ENCODE measurements around the gene APOBEC3A.
"Not testable (repeated sequence)": the region's sequence is repeated elsewhere in the genome, so short reads cannot be mapped to it uniquely, and the experiment has no call there.

The APOBEC3A gene

DNA sequence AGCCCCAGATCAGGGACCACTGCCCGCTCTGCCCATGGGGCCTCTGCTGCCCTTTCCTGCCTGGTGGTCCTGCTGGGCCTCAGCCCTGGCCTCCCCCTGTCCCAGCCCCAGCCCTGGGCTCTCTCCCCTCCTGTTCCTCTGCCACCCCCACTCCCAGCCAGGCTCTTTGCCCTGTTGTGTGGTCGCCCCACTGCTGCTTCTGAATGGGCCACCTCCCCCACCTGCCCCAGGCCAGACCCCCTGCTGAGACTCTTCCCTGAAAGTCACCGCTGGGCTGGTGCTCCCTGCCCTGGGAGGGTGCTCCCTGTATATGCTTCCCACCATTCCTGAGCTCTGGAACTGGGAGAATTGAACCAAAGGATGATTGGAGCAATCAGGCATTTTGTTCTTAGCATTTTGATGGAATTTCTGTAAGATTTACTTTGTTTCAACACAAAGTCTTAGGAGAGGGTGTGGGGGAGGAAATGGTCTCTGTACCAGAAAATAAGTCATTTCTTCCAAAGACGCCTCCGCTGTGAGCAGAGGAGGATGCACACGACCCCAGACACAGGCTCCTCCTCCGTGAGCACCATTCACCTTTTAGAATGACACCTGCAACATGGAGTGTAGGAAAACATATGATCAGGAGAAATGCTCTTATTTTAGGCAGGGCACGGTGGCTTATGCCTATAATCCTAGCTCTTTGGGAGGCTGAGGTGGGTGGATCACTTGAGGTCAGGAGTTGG, 29.9 kb downstream of the APOBEC3A start:
- no peaks in the 10 kb centered on the region for H3K9me3 ChIP-seq (ENCODE audit: control insufficient read depth, insufficient read depth, low read length)
- no peaks in the 10 kb centered on the region for H3K27me3 ChIP-seq (ENCODE audit: control insufficient read depth, insufficient read depth, low read length)
- H3K36me3 ChIP-seq (ENCODE audit: control insufficient read depth, insufficient read depth, low read length): peaks cover 11% of the 10 kb centered on the region
- H3K4me1 ChIP-seq (ENCODE audit: control insufficient read depth, insufficient read depth, low read length): no peaks in the 10 kb centered on the region
- no peak overlapping the region for H3K9ac ChIP-seq (ENCODE audit: low read depth, low read length)
- no peak overlapping the region for H3K4me3 ChIP-seq (ENCODE audit: low read depth, low read length)

DNA sequence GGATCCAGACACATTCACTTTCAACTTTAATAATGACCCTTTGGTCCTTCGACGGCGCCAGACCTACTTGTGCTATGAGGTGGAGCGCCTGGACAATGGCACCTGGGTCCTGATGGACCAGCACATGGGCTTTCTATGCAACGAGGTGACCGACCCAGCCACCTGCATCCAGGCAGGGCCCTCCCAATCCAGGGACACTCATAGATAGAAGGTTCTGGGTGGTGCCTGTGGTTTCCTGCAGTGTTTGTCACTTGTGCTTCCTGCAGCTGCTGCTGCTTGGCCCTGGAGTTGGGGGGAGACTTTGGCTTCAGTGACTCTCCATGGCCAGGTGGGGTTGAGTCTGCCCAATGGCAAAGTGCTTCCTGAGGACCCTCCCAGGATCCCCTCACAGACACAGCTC, 32.1 kb downstream of the APOBEC3A start:
- H3K9me3 ChIP-seq (ENCODE audit: control insufficient read depth, insufficient read depth, low read length): no peaks in the 10 kb centered on the region
- H3K27me3 ChIP-seq (ENCODE audit: control insufficient read depth, insufficient read depth, low read length): no peaks in the 10 kb centered on the region
- H3K36me3 ChIP-seq (ENCODE audit: control insufficient read depth, insufficient read depth, low read length): peaks cover 11% of the 10 kb centered on the region
- H3K4me3 ChIP-seq (ENCODE audit: low read depth, low read length): no peak overlapping the region
- peaks cover 2% of the 10 kb centered on the region for H3K4me1 ChIP-seq (ENCODE audit: control insufficient read depth, insufficient read depth, low read length)
- no peak overlapping the region for H3K9ac ChIP-seq (ENCODE audit: low read depth, low read length)

DNA sequence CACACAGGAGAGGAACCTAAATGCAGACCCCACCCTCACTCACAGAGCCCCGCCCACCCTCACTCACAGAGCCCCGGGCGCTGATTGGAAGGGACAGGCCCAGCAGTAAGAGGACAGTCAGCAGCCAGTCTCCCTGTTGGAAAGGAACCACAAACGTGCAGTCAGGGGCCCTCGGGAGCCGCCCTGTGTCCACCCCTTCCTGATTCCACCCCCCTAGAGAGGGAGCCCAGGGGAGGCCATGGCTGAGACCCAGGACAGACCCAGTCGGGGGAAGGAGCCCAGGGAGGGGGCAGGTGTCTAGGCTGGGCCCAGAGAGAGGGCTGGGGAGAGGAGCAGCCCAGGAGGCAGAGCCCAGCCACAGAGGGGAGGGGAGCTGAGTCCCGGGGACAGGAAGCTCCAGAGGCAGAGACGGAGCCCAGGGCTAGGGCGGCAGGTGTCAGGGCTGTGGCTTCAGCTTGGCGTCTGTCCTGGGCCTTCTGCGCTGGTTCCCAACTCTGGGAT, 35.5 kb downstream of the APOBEC3A start:
- H3K9me3 ChIP-seq (ENCODE audit: control insufficient read depth, insufficient read depth, low read length); H3K4me3 ChIP-seq (ENCODE audit: low read depth, low read length); H3K36me3 ChIP-seq (ENCODE audit: control insufficient read depth, insufficient read depth, low read length); H3K9ac ChIP-seq (ENCODE audit: low read depth, low read length); H3K27me3 ChIP-seq (ENCODE audit: control insufficient read depth, insufficient read depth, low read length); H3K4me1 ChIP-seq (ENCODE audit: control insufficient read depth, insufficient read depth, low read length): not testable (repeated sequence)

DNA sequence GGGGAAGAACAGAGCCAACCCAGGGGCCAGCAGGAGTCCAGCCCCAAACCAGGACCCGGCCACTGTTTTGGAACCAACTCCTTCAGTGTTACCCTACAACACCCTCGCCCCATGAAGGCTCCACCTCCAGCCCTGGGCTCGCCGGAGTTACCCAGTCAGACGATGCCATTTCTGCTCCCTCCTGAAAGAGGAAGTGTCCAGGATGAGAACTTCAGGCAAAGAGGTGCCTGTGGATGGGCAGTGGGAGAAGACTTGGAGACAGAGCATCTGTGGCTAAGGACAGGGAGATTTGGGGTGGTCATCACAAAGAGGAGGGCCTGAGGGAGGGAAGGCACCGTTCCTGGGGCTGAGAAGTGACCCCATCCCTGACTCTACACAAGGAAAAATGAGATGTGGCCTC, 38.7 kb downstream of the APOBEC3A start:
- Histone ChIP-seq H3K9me3 (ENCODE audit: control insufficient read depth, insufficient read depth, low read length) (no peaks in the 10 kb centered on the region), H3K36me3 (ENCODE audit: control insufficient read depth, insufficient read depth, low read length) (no peaks in the 10 kb centered on the region), H3K4me1 (ENCODE audit: control insufficient read depth, insufficient read depth, low read length) (peaks cover 12% of the 10 kb centered on the region), H3K4me3 (ENCODE audit: low read depth, low read length) (no peak overlapping the region), H3K27me3 (ENCODE audit: control insufficient read depth, insufficient read depth, low read length) (no peaks in the 10 kb centered on the region), H3K9ac (ENCODE audit: low read depth, low read length) (no peak overlapping the region)

DNA sequence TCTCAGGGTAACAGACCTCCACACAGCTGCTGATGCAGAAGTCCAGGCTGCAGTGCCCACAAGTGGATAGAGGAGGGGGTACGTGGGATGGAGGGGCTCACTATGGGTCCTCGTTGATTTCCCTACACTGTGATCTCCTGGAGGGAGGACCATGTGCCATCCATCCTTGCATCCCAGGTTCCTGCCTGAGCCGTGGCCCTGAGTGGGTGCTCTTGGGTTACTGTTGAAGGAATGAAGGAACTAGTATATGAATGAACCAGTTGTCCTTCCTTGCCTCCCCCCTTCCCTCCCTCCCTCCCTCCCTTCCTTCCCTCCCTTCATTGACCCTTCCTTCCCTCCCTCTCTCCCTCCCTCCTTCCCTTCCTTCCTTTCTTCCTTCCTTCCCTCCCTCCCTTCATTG, 40.1 kb downstream of the APOBEC3A start:
- Histone ChIP-seq H3K36me3 (ENCODE audit: control insufficient read depth, insufficient read depth, low read length) (no peaks in the 10 kb centered on the region), H3K4me3 (ENCODE audit: low read depth, low read length) (no peak overlapping the region), H3K9me3 (ENCODE audit: control insufficient read depth, insufficient read depth, low read length) (no peaks in the 10 kb centered on the region), H3K4me1 (ENCODE audit: control insufficient read depth, insufficient read depth, low read length) (peaks cover 12% of the 10 kb centered on the region), H3K27me3 (ENCODE audit: control insufficient read depth, insufficient read depth, low read length) (no peaks in the 10 kb centered on the region), H3K9ac (ENCODE audit: low read depth, low read length) (no peak overlapping the region)

DNA sequence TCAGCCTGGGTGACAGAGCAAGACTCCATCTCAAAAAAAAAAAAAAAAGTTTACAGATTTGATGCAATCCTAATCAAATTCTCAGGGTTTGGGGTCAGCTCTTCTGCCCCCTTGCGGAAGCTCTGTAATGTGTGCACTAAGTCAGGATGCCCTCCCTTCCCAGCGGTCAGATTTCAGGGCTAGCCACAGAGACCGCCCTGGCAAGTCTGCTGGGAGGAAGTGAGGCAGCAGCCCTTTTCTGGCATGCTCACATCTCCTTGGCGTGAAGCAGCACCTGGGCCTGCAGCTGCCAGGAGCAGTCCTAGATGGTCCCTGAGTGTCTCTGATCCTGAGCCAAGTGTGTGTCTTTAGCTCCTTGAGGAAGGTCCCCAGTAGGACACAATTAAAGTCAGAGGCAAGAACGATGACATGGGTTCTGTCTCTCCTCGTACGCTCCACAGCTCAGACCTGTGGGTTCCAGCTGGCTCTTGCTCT, 45.8 kb downstream of the APOBEC3A start:
- H3K27me3 ChIP-seq (ENCODE audit: control insufficient read depth, insufficient read depth, low read length): no peaks in the 10 kb centered on the region
- no peaks in the 10 kb centered on the region for H3K36me3 ChIP-seq (ENCODE audit: control insufficient read depth, insufficient read depth, low read length)
- H3K9ac ChIP-seq (ENCODE audit: low read depth, low read length): no peak overlapping the region
- no peak overlapping the region for H3K4me3 ChIP-seq (ENCODE audit: low read depth, low read length)
- peaks cover 6% of the 10 kb centered on the region for H3K4me1 ChIP-seq (ENCODE audit: control insufficient read depth, insufficient read depth, low read length)
- H3K9me3 ChIP-seq (ENCODE audit: control insufficient read depth, insufficient read depth, low read length): no peaks in the 10 kb centered on the region

DNA sequence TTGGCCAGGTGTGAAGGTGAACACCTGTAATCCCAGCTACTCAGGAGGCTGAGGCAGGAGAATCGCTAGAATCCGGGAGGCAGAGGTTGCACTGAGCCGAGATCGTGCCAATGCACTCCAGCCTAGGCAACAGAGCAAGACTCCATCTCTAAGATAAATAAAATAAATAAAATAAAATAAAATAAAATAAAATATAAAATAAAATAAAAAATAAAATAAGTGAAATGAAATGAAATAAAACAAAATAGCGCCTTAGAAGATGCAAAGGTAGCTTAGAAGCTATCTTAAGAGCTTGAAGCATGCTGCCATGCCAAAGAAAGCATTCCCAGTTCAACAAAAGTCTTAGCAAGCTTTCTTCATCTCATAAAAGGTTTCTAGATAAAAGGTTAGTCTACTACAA, 49.8 kb downstream of the APOBEC3A start:
- Histone ChIP-seq H3K9ac (ENCODE audit: low read depth, low read length) (no peak overlapping the region), H3K9me3 (ENCODE audit: control insufficient read depth, insufficient read depth, low read length) (no peaks in the 10 kb centered on the region), H3K36me3 (ENCODE audit: control insufficient read depth, insufficient read depth, low read length) (no peaks in the 10 kb centered on the region), H3K4me3 (ENCODE audit: low read depth, low read length) (no peak overlapping the region), H3K27me3 (ENCODE audit: control insufficient read depth, insufficient read depth, low read length) (no peaks in the 10 kb centered on the region), H3K4me1 (ENCODE audit: control insufficient read depth, insufficient read depth, low read length) (peaks cover 3% of the 10 kb centered on the region)

DNA sequence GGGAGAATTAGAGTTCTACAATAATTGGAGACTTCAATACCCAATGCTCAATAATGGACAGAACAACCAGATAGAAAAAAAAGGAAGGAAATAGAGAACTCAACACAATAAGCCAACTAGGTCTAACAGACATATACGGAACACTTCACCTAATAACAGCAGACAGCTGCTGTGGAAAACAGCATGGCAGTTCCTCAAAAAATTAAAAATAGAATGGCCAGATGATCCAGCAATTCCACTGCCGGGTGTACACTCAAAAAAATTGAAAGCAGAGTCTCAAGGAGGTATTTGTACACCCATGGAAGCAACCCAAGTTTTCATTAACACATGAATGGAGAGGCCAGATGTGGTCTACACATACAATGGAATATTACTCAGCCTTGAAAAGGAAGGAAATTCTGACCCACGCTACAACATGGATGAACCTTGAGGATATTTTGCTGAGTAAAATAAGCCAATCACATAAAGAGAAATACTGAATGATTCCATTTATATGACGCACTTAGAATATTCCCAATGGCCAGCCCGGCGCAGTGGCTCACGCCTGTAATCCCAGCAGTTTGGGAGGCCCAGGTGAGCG, 51.0 kb downstream of the APOBEC3A start:
- H3K27me3 ChIP-seq (ENCODE audit: control insufficient read depth, insufficient read depth, low read length); H3K9me3 ChIP-seq (ENCODE audit: control insufficient read depth, insufficient read depth, low read length); H3K9ac ChIP-seq (ENCODE audit: low read depth, low read length); H3K4me3 ChIP-seq (ENCODE audit: low read depth, low read length); H3K36me3 ChIP-seq (ENCODE audit: control insufficient read depth, insufficient read depth, low read length); H3K4me1 ChIP-seq (ENCODE audit: control insufficient read depth, insufficient read depth, low read length): not testable (repeated sequence)

DNA sequence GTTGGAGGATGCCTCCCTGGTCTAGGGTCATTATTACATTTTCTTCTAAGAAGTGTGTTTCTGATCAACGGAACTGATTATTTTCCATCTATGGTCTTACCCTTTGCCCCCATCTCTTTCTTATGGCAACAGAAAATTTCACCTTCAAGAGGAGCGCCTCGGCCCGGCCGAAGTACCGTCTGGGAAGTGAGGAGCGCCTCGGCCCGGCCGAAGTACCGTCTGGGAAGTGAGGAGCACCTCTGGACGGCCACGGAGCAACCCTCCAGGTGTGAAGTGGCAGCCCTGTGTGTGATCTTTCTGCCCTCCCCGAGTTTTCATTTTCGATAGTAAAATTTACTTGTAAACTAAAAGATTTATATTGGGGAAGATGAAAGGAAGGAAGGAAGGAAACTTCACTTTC, 53.5 kb downstream of the APOBEC3A start:
- peaks cover 6% of the 10 kb centered on the region for H3K4me1 ChIP-seq (ENCODE audit: control insufficient read depth, insufficient read depth, low read length)
- H3K9me3 ChIP-seq (ENCODE audit: control insufficient read depth, insufficient read depth, low read length): no peaks in the 10 kb centered on the region
- no peak overlapping the region for H3K4me3 ChIP-seq (ENCODE audit: low read depth, low read length)
- no peaks in the 10 kb centered on the region for H3K27me3 ChIP-seq (ENCODE audit: control insufficient read depth, insufficient read depth, low read length)
- H3K9ac ChIP-seq (ENCODE audit: low read depth, low read length): no peak overlapping the region
- no peaks in the 10 kb centered on the region for H3K36me3 ChIP-seq (ENCODE audit: control insufficient read depth, insufficient read depth, low read length)
